KOPT-K1 (cell line): Measurements from ENCODE around the gene TNPO3.

ENCODE experiments used
- H3K27ac ChIP-seq: fragments of 200-600 bp; sonication (generic); 2 replicates; pipeline ENCODE4 v1.5.1; 2016; ENCODE audit warnings: antibody characterized with exemption, mild to moderate bottlenecking, low read depth, low read length; ENCODE audit not compliant: poor library complexity, severe bottlenecking
- H3K36me3 ChIP-seq: fragments of 200-600 bp; sonication (generic); 2 replicates; pipeline ENCODE4 v1.5.1; 2017; ENCODE audit warnings: antibody characterized with exemption, mild to moderate bottlenecking, low read length, moderate library complexity; ENCODE audit not compliant: insufficient read depth
- H3K9me3 ChIP-seq: fragments of 200-600 bp; sonication (generic); 2 replicates; pipeline ENCODE4 v1.5.1; 2017; ENCODE audit warnings: antibody characterized with exemption, low read length, mild to moderate bottlenecking; ENCODE audit not compliant: insufficient read depth, poor library complexity, severe bottlenecking

The TNPO3 gene

DNA sequence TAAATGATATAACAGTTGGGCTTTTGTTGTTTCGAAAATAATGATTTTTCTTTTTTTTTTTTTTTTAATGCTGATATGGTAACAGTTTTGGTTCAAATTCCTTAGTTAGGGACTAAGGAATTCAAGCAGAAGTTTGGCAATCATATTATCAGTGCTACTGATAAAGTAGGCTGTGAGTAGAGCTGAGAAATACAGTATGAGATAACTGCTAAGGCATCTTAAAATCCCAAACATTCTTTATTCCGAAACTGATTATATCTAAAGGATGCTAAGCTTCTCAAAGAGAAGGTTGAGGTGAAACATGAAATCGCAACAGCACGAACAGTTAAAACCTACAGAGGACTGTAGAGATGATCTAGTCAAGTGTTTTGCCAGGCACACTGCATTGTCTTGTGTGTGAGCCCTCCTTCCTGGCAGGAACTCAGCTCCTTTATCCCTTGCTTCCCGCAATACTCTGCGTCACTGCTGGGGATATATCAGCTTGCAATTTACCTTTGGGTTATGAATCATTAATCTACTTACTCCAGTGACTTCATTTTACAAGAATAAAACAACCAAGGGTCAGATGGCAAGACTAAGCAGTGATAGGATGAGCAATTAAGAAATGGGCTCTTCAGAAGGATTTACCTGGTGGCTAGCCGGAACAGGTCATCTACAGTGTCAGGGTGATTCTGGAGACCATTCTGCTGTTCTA, 80.5 kb downstream of the TNPO3 start:
- H3K36me3 ChIP-seq: peaks cover 98% of the 10 kb centered on the region
- no peak overlapping the region for H3K27ac ChIP-seq
- H3K9me3 ChIP-seq: no peaks in the 10 kb centered on the region

DNA sequence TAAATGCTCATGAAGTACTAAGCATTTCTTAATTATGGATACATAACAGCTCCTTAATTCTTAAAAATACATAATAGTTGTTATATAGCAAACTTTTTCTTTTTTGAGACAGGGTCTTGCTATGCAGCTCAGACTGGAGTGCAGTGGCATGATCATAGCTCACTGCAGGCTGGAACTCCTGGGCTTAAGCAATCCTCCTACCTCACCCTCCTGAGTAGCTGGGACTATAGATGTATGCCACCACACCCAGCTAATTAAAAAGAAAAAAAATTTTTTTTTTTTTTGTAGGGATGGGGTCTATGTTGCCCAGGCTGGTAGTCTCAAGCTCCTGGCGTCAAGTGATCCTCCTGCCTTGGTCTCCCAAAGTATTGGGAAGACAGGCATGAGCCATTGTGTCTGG, 86.3 kb downstream of the TNPO3 start:
- Histone ChIP-seq H3K9me3 (no peaks in the 10 kb centered on the region), H3K27ac (no peak overlapping the region), H3K36me3 (peaks cover 98% of the 10 kb centered on the region)

DNA sequence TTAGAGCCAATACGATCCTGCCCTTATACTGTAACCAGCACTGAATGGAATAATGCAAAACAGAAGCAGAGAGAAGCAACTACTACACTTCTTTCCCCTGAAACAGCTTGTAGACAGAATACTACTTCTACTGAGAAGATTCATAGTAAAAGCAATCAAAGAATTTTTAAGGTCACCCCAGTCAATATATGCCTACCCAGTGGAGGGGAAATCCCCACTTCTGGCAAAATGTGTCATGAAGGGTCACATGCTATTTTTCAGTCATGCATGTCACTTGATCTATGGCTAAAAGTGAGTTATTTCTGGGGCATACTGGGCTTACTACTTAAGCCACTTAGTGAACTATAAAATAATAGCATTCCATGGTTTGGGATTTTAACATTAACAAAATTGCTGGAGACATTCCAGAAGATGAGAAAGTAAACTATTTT, 91.6 kb downstream of the TNPO3 start:
- Histone ChIP-seq H3K9me3 (no peaks in the 10 kb centered on the region), H3K27ac (no peak overlapping the region), H3K36me3 (peaks cover 94% of the 10 kb centered on the region)

DNA sequence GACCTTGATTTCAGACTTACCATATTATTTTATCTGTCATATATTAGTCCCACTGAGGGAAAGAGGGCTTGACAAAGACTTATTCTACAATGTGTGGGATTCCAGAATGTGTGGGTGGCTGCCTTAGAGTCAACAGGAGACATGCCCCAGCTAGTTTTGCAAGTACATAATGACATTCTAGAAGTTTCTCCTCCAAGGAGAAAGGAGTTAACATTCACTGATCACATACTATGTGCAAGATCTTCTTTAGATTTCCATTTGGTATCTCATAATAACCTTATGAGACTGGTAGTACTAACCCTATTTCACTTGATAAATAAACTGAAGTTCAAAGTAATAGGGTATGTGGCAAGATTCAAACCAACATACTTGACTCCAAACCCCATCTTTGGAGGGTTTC, 92.0 kb downstream of the TNPO3 start:
- Histone ChIP-seq H3K36me3 (peaks cover 94% of the 10 kb centered on the region), H3K9me3 (no peaks in the 10 kb centered on the region), H3K27ac (no peak overlapping the region)

DNA sequence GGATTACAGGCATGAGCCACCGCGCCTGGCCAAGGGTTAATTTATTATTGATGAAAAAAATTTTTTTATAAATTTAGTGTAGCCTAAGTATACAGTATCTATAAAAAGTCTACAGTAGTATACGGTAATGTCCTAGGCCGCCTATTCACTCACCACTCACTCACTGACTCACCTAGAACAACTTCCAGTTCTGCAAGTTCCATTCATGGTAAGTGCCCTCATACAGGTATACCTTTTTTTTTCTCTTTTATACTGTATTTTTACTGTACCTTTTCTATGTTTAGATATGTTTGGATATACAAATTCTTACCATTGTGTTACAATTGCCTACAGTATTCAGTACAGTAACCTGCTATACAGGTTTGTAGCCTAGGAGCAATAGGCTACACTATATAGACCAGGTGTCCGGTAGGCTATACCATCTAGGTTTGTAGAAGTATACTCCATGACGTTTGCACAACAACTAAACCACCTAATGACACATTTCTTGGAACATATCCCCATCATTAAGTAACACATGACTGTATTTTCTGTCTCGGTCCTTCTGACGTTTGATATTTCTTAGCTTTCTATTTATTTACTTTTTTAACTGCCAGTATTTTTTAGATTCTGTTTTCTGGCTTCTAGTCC, 93.8 kb downstream of the TNPO3 start:
- Histone ChIP-seq H3K9me3 (no peaks in the 10 kb centered on the region), H3K27ac (no peak overlapping the region), H3K36me3 (peaks cover 94% of the 10 kb centered on the region)

DNA sequence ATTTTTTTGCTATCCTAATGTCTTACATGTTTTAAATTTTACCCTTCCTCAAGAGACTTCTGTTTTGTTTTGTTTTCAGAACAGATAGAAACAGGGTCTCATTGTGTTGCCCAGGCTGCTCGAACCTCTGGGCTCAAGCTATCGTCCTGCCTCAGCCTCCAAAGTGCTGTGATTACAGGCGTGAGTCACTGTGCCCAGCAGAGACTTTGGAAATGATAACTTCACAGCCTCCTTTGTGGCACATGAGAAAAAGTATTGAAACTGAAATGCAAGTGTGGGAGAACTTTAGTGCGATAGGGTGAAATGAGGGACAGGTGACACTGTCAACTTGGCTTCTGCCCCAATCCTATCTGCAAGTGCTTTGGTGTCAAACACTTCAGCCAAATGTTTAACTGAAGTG, 95.6 kb downstream of the TNPO3 start:
- Histone ChIP-seq H3K36me3 (peaks cover 94% of the 10 kb centered on the region), H3K9me3 (no peaks in the 10 kb centered on the region), H3K27ac (no peak overlapping the region)

DNA sequence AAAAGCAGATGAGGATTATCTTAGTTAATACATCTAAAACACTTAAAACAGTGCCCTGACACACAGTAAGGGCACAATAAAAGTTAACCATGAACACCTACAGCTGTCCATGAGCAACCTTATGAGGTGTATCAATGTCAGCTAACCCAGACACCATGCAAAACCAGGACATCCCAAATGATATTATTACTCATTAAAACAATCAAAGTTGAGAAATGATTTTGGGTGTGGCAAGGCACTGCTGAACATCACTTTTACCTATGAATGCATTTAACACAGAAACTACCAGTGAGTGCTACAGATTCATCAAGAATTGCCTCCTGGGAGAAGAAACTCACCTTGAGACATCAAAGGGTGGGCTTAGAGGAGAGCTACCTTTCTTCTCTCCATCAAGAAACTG, 98.9 kb downstream of the TNPO3 start:
- Histone ChIP-seq H3K9me3 (no peaks in the 10 kb centered on the region), H3K27ac (no peak overlapping the region), H3K36me3 (peaks cover 94% of the 10 kb centered on the region)

DNA sequence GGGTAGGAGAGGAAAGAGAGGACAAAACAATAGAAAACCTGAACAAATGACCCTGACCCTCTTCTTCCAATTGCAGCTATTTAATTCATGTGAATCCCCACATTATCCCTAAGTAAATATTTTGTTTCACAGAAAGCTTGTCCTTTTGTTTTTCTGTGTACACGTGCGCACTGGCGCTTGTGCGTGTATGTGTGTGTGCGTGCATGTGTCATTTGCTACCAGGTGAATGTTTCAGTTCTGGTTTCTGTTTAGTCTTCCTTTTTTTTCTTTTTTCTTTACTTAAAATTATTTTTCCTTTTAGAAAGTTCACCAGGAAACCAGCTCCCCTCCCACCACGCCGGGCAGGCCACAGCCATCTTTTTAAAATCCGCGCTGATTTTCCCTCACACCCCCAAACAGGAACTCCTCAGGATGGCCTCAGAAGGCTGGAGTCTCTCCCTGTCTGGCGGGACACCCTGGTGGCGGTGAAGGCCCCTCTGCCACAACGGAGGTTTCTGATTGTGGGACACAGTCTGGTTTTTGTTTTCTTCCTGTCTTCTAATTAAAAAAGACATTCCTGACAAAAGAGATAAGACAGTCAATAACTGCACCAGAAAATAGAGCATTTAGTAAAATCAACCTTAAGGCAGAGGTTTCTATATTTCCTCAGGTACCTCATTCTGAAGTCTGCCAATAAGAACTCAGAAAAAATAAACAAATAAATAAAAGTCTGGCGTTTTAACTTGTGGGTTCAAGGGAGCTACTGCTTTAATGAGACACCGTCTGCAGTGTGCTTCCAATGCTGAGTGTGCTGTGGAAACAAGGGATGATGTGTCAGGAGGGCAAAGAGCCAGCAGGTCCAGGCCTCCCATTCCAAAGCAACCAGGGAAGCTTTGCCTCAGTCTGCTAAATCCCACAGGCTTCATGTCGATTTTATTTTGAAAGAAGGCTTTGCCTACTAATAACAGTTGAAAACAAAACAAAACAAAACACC, 99.8 kb downstream of the TNPO3 start:
- peaks cover 92% of the 10 kb centered on the region for H3K36me3 ChIP-seq
- no peak overlapping the region for H3K27ac ChIP-seq
- H3K9me3 ChIP-seq: no peaks in the 10 kb centered on the region

DNA sequence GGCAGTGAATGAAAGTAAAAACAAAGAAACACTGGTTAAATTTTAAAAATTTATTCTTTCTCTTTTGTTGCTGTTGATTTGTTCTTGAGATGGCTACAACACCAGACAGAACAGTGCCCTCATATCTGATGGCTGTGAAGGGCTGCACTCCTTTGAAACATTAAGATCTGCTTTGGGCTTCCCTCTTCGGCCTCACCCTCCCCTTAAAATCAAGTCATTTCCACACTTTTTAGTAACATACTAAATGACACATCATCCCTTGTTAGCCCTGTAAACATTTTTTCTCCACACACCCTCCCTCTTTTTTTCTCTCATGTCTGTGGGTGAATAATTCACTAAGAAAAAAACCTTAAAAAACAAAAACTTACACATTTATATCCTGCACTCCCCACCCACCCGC, 100.8 kb downstream of the TNPO3 start:
- Histone ChIP-seq H3K36me3 (peaks cover 82% of the 10 kb centered on the region), H3K9me3 (no peaks in the 10 kb centered on the region), H3K27ac (no peak overlapping the region)

DNA sequence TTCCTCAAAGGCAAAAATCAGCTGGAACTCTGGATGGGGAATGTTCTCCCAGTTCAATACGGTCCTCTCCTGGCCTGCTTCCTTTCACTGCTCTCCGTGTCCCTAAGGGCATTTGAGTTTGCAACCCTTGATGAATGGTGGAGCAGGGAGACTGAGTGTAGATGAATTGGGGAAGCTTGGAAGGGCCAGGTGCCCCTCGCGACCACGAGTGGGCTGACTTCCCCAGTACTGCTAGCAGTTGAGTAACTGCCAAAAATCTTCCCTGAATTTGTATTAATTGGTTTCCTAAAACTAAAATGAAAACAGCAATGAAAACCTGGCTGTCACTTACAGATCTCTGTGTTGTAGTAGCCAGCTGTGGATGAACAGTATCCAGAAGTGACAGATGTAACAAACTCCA, 103.6 kb downstream of the TNPO3 start:
- H3K36me3 ChIP-seq: peaks cover 54% of the 10 kb centered on the region
- no peaks in the 10 kb centered on the region for H3K9me3 ChIP-seq
- no peak overlapping the region for H3K27ac ChIP-seq

DNA sequence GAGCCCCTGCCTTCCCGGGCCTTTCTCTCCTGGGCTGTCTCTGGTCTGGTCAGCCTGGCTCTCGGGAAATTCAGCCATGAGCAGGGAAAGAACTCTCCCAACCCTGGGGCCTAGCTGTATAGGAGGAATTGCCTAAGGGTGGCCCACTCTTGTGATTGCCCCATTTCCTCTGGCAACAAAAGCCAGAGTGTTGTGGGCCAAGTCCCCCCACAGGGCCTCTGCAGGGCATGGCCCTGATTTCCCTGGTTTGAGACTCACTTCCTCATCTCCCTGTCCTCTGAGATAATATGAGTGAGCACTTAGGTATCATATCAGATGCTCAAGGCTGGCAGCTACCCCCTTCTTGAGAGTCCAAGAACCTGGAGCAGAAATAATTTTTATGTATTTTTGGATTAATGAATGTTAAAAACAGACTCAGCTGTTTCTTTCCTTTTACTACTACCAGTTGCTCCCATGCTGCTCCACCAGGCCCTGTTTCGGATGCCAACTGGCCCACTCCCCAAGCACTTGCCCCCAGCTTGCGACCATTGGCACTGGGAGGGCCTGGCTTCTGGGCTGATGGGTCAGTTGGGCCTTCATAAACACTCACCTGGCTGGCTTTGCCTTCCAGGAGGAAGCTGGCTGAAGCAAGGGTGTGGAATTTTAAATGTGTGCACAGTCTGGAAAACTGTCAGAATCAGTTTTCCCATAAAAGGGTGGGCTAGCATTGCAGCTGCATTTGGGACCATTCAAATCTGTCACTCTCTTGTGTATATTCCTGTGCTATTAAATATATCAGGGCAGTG, 105.7 kb downstream of the TNPO3 start:
- no peak overlapping the region for H3K27ac ChIP-seq
- H3K9me3 ChIP-seq: no peaks in the 10 kb centered on the region
- peaks cover 32% of the 10 kb centered on the region for H3K36me3 ChIP-seq

DNA sequence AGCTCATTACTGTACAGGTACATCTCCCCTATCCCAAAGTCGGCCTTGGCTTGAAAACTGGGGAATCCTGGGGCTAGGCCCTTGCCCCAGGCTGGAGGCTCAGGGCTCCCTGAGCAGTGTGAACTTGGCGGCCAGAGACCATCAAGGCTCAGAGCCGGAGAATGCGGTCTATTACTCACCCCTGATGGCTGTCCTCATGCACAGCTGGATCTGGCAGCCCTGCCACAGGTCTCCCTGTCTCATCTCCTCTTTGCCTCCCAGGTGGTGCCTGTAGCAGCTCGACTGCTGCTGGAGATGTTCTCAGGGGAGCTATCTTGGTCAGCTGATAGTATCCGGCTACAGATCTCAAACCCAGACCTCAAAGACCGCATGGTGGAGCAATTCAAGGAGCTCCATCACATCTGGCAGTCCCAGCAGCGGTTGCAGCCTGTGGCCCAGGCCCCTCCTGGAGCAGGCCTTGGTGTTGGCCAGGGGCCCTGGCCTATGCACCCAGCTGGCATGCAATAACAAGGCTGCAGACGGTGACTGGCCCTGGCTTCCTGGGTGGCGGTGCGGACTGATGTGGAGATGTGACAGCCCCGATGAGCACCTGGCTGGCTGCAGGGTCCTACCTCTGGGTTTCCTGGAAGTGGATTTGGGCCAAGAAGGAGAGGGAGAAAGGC, 106.5 kb downstream of the TNPO3 start:
- H3K27ac ChIP-seq: no peak overlapping the region
- peaks cover 25% of the 10 kb centered on the region for H3K36me3 ChIP-seq
- H3K9me3 ChIP-seq: no peaks in the 10 kb centered on the region

DNA sequence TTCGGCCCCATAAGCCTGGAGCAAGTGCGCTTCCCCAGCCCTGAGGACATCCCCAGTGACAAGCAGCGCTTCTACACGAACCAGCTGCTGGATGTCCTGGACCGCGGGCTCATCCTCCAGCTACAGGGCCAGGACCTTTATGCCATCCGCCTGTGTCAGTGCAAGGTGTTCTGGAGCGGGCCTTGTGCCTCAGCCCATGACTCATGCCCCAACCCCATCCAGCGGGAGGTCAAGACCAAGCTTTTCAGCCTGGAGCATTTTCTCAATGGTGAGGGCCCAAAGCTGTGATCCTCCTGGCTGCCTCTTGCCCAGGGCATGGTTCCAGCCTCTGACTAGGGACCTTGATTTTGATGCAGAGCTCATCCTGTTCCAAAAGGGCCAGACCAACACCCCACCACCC, 107.1 kb downstream of the TNPO3 start:
- no peaks in the 10 kb centered on the region for H3K9me3 ChIP-seq
- peaks cover 19% of the 10 kb centered on the region for H3K36me3 ChIP-seq
- H3K27ac ChIP-seq: no peak overlapping the region
